ENCODE measurements around the gene PTPRM.

DNA sequence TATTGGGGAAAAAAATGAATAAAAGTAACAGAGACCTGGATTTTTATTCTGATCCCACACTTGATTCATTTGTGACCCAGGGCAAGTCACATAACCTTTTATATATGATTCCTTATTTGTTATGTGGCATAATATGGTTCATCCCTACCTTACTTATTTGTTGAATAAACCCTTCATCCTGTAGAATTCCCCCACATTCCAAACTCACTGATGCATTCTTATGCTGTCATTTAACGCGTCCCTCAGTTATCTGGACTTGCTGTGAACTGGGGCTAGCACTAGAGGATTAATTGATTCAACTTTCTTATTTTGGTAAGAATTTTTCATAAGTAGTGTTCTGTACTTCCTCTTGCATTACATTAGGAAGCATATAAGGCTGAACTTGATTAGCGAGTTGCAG lies 657.5 kb downstream of the PTPRM start:
- TF ChIP-seq, protein P1, sequence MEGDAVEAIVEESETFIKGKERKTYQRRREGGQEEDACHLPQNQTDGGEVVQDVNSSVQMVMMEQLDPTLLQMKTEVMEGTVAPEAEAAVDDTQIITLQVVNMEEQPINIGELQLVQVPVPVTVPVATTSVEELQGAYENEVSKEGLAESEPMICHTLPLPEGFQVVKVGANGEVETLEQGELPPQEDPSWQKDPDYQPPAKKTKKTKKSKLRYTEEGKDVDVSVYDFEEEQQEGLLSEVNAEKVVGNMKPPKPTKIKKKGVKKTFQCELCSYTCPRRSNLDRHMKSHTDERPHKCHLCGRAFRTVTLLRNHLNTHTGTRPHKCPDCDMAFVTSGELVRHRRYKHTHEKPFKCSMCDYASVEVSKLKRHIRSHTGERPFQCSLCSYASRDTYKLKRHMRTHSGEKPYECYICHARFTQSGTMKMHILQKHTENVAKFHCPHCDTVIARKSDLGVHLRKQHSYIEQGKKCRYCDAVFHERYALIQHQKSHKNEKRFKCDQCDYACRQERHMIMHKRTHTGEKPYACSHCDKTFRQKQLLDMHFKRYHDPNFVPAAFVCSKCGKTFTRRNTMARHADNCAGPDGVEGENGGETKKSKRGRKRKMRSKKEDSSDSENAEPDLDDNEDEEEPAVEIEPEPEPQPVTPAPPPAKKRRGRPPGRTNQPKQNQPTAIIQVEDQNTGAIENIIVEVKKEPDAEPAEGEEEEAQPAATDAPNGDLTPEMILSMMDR (IDR thresholded peaks at IDR 0.05 in 2 of 3, conservative IDR thresholded peaks at IDR 0.05 in 1 of 3; ENCODE audit: borderline replicate concordance in 1 of 3, insufficient read depth in 1 of 3, low read depth in 2 of 3, low read length in 2 of 3), result no peak
- TF ChIP-seq POLR2A (IDR thresholded peaks at IDR 0.05; ENCODE audit: borderline replicate concordance, extremely low read depth, insufficient read depth, insufficient read length) (no peak), SP1 (IDR thresholded peaks at IDR 0.05; ENCODE audit: low read depth) (no peak)
- TF ChIP-seq, protein P2, sequence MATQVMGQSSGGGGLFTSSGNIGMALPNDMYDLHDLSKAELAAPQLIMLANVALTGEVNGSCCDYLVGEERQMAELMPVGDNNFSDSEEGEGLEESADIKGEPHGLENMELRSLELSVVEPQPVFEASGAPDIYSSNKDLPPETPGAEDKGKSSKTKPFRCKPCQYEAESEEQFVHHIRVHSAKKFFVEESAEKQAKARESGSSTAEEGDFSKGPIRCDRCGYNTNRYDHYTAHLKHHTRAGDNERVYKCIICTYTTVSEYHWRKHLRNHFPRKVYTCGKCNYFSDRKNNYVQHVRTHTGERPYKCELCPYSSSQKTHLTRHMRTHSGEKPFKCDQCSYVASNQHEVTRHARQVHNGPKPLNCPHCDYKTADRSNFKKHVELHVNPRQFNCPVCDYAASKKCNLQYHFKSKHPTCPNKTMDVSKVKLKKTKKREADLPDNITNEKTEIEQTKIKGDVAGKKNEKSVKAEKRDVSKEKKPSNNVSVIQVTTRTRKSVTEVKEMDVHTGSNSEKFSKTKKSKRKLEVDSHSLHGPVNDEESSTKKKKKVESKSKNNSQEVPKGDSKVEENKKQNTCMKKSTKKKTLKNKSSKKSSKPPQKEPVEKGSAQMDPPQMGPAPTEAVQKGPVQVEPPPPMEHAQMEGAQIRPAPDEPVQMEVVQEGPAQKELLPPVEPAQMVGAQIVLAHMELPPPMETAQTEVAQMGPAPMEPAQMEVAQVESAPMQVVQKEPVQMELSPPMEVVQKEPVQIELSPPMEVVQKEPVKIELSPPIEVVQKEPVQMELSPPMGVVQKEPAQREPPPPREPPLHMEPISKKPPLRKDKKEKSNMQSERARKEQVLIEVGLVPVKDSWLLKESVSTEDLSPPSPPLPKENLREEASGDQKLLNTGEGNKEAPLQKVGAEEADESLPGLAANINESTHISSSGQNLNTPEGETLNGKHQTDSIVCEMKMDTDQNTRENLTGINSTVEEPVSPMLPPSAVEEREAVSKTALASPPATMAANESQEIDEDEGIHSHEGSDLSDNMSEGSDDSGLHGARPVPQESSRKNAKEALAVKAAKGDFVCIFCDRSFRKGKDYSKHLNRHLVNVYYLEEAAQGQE (IDR thresholded peaks at IDR 0.05; ENCODE audit: low read depth), result no peak

Measured in HCT116 (cell line).